ENCODE results near the gene ARL14EP.
A peak's percentile ranks its signal among the peaks of the same experiment; 100 is the strongest.

ARL14EP gene

GRCh38 chr11:30326906-30327305 is 4.0 kb downstream of the ARL14EP start:
- DNase-seq = no peak

- no peak for DNase-seq
These were observed 5.8 kb downstream of the ARL14EP start for GRCh38 chr11:30328681-30329080.

GRCh38 chr11:30329150-30329940 is 6.4 kb downstream of the ARL14EP start:
- no peak for DNase-seq

DNA sequence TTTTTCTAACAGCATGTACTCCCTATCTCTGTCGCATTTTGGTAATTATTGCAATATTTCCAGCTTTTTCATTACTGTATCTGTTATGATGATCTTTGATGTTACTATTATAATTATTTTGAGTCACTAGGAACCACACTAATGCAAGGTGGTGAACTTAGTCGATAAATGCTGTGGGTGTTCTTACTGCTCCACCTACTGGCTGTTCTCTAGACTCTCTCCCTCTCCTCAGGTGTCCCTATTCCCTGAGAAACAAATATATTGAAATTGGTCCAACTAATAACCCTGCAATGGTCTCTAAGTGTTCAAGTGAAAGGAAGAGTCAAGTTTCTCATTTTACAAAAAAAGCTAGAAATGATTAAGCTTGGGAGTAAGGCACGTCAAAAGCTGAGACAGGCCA is 10.5 kb downstream of the ARL14EP start:
- DNase-seq = no peak

DNA sequence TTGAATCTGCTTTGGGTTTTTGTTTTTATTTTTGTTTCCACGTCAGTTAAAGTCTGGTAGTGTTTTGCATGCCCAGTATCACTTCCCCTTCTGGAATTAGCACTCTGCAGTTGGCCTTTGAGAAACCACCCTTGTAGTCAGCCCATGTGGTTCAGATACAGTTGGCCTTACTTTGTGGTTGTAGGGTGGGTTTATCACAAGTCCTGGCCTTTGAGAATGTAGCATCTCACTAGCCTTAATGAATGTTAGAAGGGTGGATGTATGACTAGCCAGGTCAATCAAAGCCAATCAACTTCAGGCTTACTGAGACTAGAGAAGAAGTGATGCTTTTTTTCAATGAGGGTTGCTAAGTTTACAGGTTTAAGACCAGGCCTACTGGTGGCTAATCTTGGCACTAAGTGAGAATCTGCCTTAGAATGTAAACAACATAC is 19.8 kb downstream of the ARL14EP start:
- DNase-seq = no peak

- DNase-seq = no peak
These were observed 21.2 kb downstream of the ARL14EP start for GRCh38 chr11:30344085-30344484.

DNA sequence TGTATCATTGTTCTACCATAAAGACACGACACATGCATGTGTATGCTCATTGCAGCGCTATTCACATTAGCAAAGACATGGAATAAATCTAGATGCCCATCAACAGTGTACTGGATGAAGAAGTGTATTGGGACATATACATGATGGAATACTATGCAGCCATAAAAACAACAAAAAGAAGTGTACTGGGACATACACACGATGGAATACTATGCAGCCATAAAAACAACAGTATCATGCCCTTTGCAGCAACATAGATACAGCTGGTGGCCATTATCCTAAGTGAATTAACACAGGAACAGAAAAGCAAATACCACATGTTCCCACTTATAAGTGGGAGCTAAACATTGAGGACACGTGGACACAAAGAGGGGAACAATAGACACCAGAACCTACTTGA is 22.7 kb downstream of the ARL14EP start:
- no peak for DNase-seq

- DNase-seq = no peak
These were observed 23.3 kb downstream of the ARL14EP start for GRCh38 chr11:30346068-30346688.

DNA sequence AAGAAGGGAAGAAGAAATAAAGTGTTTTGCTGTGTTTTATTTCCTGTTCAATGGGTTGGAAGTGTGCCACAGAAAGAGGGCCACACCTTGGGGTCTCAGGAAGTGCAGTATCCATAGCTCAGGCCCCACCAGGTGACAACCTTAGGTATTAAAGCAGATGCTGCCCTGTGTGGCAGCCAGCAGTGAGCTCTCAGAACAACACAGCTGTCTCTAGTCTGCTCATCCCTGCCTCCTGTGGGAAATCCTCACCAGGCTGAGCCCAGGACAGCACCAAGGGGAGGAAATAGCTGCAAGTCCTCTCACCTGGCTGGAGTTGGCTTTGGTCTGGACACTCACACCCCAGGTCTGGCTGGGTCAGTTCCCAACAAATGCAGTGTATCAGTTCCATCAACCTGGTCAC is 25.1 kb downstream of the ARL14EP start:
- DNase-seq = no peak

GRCh38 chr11:30349885-30350284 is 27.0 kb downstream of the ARL14EP start:
- DNase-seq = no peak

DNA sequence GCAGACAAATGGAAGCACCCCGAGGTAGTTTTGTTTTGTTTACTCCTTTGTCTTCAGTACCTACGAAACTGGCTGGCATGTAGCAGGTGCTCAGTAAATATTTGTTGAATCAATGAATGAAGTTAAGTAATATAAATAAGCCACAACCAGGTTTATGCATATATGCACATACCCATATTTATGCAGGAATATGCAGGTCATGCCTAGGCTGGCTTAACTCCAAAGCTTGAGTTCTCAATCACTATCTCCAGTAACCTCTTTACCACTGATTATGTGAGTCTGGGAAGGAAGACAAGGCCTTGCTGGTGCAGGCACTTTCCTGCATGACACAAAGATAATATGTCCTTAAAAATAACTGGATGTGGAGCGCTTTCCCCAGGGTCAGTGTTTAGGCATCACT is 27.5 kb downstream of the ARL14EP start:
- no peak for DNase-seq

GRCh38 chr11:30351061-30351460 is 28.2 kb downstream of the ARL14EP start:
- DNase-seq = no peak

- no peak for DNase-seq
These were observed 33.5 kb downstream of the ARL14EP start for GRCh38 chr11:30356391-30356790.

GRCh38 chr11:30357872-30358271 is 35.0 kb downstream of the ARL14EP start:
- DNase-seq = no peak

- peak in 14 of 56 donors; percentile 2 to 61 (median 12) for DNase-seq
These were observed 35.6 kb downstream of the ARL14EP start for GRCh38 chr11:30358536-30358935.

DNA sequence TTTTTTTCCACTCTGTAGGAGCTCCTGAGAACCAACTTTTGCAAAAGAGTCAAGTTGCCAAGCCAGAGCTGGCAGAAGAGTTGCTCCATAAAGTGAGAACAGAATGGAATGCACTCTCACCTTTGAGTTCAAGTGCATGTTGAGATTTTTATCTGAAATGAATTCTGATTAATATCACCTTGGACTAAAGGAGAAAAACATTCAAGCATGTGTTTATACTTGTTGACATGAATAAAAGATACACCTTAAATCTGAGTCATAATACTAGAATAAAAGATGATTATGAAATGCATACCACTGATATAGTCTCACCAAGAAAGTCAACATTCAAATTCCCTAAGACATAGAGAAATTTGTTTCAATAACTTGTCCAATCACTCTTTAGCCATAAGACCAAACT is 37.8 kb downstream of the ARL14EP start:
- no peak for DNase-seq

- DNase-seq = no peak
These were observed 41.4 kb downstream of the ARL14EP start for GRCh38 chr11:30364139-30364836.

GRCh38 chr11:30364837-30365482 is 42.1 kb downstream of the ARL14EP start:
- DNase-seq = no peak

GRCh38 chr11:30365793-30366517 is 43.1 kb downstream of the ARL14EP start:
- no peak for DNase-seq

GRCh38 chr11:30368394-30368793 is 45.5 kb downstream of the ARL14EP start:
- no peak for DNase-seq

- DNase-seq = no peak
These were observed 47.3 kb downstream of the ARL14EP start for GRCh38 chr11:30370164-30370563.

Data from nucleus accumbens (tissue), 56 donors.